ENCODE measurements around the gene GFI1.

DNA sequence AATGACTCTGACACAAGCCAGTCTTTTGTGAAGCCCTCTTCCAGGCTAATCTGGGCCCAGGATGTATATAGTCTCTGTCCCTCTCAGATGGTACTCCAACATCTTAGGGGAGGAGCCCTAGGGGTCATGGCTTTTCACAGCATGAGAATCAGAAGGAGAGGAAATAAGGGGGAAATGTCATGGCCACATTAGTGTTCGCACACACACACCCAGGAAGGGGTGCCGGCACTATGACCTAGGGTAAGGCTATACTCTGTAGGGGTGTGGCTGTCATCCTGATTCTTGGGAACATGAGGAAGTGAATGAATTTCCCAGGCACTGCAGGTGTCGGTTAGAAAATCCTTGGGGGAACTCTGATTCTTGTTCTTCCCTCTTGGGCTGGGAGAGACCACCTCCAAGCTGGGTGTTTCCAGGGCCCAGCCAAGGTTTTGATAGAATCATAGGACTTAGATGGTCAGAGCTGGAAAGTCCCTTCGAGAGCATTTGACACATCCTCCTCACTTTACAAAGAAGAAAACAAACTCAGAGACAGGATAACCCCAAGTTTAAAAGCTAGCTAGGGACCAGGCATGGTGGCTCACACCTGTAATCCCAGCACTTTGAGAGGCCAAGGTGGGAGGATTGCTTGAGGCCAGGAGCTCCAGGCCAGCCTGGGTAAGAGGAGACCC, 22.0 kb downstream of the GFI1 start:
- TF ChIP-seq CTCF (conservative IDR thresholded peaks at IDR 0.05; ENCODE audit: low read depth, low read length) (no peak), EZH2 (IDR thresholded peaks at IDR 0.05; ENCODE audit: low read length, unreplicated experiment) (no peak)
